ENCODE measurements around the gene FNDC10.
"Not testable (repeated sequence)": the region's sequence is repeated elsewhere in the genome, so short reads cannot be mapped to it uniquely, and the experiment has no call there.

FNDC10 gene

GRCh38 chr1:1597275-1597930 is 2.5 kb downstream of the FNDC10 start:
- peak; percentile 19 for DNase-seq

DNA sequence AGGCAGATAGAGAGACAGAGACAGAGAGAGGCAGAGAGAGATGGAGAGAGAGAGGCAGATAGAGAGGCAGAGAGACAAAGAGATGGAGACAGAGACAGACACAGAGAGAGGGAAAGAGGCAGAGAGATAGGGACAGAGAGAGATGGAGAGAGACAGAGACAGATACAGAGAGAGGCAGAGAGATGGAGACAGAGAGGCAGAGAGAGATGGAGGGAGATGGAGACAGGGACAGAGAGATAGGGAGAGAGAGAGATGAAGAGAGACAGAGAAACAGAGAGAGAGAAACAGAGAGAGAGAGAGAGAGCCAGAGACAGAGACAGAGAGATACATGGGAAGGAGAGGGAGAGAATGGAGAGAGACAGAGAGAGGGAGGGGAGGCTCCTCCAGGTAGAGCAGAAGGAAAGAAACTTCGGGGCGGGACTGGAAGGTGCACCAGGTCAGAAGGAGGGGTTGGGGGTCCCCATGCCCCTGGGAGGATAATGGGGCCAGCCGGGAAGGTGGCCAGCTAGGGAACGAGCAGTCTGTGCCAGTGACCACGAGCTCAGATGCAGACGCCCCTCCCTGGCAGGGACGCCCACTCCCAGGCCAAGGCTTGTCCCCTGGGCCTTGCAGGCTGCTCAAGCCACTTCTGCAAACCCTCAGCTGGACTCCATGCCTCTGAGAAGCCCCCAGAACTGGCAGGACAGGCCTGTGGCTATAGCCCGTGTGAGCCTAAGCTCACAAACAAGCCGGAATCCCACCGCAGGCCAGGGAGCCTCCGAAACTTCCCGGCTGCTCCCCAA is 3.3 kb downstream of the FNDC10 start:
- DNase-seq: no peak

DNA sequence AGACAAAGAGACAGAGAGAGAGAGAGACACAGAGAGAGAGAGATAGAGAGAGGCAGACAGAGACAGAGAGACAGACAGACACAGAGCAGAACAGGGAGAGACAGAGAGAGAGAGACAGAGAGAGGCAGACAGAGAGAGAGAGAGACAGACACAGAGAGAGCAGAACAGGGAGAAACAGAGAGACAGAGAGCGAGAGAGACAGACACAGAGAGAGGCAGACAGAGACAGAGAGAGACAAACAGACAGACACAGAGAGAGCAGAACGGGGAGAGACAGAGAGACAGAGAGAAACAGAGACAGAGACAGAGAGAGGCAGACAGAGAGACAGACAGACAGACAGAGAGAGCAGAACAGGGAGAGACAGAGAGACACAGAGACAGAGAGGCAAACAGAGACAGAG is 4.6 kb downstream of the FNDC10 start:
- DNase-seq: not testable (repeated sequence)

- DNase-seq: no peak
Measured at GRCh38 chr1:1594602-1595260, 5.2 kb downstream of the FNDC10 start.

GRCh38 chr1:1593834-1594601 is 5.9 kb downstream of the FNDC10 start:
- no peak for DNase-seq

DNA sequence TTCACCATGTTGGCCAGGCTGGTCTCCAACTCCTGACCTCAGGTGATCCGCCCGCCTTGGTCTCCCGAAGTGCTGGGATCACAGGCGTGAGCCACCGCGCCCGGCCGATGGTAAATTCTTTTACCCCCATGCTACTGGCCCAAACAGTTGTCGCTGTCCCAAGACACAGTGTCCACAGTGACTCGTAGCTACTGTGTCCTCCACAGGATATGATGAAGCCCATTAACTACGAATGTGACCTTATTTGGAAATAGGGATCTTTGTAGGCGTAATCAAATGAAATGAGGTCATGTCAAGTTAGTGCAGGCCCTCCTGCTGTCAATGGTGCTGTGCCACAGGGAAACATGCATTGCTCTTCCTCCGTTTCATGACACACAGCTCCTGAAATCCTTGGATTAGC is 8.5 kb downstream of the FNDC10 start:
- no peak for DNase-seq

DNA sequence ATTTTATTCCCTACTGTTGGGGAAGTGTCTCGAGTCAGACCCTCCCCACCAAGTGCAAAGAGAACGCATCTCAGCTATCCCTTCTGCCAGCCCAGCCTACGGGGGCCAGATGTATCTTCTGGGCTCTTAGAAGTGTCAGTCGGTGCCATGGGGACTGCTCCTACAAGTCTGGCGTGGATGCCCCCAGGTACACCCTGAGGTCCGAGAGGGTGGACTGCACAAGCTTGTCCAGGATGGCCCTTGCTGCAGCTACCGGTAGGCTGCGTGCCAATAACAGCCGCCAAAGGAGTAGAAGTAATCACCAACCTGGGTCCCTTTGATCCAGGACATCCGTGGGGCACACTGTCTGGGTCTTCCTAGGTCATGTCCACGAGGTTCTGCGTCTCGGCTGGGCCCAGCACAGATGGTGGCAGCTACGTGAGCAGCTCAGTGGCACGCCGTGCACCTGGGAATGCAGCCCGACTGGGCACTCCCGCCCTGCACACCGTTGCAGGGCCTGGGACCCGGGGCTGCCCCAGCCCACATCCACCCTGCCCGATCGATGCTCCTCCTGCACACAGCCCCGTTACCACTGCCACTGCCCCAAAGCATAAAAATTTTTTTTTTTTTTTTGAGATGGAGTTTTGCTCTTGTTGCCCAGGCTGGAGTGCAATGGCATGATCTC is 16.5 kb downstream of the FNDC10 start:
- no peak for DNase-seq

- DNase-seq: no peak
Measured at GRCh38 chr1:1582585-1583346, 17.2 kb downstream of the FNDC10 start.

DNA sequence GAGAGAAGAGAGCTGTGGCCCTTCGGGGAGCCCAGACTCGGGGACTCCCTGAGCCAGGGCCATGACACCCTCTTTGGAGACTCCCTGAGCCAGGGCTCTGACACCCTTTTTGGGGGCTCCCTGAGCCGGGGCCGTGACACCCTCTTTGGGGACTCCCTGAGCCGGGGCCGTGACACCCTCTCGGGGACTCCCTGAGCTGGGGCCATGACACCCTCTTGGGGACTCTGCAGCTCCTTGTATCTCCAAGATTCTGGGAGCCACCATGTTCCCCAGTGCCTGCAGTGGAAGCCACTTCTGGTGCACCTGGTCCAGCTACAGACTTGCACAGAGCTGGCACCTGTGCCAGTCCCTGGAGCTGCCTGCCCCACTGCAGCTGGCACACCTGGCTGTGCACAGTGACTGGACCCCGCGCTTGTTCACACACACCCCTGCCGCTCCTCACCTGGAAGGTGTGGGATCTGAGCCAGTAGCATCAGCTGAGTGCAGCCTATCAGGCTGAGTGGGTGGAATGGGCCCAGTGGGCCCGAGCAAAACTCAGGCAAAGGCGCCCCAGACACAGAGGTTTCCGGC is 21.5 kb downstream of the FNDC10 start:
- no peak for DNase-seq

GRCh38 chr1:1577367-1578011 is 22.4 kb downstream of the FNDC10 start:
- no peak for DNase-seq

DNA sequence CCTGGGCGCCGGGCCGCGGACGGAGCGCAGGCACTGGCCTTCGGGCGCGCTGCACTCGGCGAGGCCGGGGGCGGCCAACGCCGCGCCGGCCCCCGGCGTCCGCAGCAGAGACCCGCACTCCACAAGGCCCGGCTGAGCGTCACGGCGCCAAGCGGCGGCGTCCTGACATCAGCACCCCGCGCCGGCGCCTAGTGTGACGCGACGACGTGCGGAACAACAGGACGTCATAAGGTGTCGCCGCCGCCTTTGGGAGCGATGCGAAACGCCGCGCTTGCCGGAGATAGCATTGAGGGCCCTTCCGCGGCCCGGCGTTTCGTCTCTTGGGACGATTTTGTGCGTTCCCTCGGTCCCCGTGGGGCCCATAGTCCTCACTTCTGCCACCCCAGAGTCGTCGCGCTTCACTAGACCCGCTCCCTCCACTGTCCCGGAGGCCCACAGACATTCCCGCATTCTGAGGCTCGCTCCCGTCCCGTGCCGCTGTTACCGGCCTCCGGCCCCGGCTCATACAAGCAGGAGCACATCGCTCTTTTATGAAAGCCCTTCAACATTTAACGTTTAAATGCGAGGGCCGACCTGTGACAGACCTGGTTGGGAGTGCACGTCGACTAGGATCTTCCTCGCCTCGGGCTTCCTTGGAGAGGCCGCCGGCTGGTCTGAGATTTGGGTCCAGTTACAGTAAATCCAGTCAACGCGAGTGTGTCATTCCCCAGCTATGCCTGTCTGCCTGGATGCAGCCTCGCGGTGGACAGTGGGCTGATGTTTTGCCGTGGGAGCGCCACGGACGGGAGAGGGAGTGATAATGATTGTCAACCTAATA is 25.0 kb downstream of the FNDC10 start, which contains the start of gene SSU72:
Gene SSU72, minus strand, starts transcription at position 143 of the 817 bp plus-strand sequence. CDS start 306 bp downstream, outside the sequence.
- DNase-seq: peak; percentile 92

DNA sequence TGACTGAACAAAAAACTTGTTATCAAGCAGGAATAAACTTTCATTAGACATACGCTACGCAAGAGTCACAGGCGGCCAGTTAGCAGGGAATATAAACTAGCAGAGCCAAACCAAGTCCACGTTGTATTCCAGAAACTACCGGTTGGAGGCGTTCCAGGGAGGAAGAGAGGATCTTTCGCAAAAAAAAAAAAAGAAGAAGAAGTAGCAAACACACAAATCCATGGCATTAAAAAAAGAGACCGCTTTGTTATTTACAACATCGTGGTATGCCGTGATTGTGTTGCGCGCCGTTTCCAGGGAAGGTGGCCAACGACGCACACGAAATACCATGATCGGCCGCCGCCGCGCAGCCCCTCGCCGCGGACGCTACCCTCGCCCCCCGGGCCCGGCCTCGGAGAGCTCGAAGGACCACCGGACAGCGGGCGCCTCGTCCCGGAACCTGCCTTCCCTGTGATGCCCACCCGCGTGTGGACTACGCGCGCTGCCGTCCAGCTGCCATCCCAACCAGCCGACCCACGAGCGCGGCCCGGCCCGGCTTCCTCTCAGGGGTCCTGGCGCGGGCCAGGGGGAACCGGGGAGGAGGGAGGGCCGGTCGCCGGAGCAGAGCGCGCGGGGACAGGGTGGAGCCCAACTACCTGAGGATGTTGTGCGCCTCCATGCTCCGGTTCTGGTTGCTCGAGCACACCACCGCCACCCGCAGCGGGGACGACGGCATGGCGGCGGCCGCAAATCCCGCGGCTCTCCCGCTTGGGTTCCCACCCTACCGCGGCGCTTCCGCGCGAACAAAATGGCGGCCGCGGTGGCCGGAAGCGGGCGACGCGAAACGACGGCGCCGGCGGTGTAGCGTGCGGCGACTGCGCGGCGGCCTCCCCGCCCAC is 25.9 kb downstream of the FNDC10 start:
- peak; percentile 70 for DNase-seq

DNA sequence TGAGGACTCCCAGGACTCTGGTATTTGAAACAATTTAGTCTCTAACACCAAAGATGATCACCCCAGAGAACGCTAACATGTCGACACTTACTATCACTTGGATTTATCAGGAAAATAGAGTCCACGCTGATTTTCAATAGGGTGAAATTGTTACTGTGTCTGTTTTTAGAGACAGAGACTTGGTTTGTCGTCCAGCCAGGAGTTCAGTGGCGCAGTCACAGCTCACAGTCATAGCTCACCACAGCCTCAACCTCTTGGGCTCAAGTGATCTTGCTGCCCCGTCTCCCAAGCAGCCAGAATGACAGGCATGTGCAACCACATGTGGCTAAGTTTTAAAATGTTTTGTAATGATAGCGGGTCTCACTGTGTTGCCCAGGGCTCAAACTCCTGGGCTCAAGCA is 30.6 kb downstream of the FNDC10 start:
- no peak for DNase-seq

- no peak for DNase-seq
Measured at GRCh38 chr1:1567891-1568291, 32.0 kb downstream of the FNDC10 start.

DNA sequence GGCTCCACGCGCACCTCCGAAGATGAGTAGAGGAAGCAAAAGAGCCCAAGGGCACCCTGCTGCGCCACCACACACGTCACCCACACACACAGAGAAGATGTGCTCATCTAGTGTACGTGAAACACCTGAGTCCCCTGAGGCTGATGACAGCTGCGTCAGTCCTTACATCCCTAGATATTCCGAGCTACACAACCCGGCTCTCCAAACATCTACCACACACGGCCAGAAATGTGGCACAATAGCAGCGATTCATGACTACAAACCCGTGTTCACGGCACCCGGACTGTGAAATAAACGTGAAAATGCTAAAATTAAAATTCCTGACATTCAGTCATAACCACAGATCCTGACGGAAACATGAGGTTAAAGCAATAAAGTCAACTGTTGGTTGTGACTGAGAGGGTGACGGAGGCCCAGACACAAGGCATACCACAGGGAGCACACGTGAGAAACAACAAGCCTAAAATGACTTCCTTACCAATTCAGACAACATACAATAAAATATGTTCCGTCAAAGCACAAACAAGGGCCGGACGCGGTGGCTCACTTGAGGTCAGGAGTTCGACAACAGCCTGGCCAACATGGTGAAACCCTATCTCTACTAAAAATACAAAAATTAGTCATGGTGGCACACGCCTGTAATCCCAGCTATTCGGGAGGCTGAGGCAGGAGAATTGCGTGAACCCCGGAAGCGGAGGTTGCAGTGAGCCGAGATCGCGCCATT is 32.6 kb downstream of the FNDC10 start:
- no peak for DNase-seq

DNA sequence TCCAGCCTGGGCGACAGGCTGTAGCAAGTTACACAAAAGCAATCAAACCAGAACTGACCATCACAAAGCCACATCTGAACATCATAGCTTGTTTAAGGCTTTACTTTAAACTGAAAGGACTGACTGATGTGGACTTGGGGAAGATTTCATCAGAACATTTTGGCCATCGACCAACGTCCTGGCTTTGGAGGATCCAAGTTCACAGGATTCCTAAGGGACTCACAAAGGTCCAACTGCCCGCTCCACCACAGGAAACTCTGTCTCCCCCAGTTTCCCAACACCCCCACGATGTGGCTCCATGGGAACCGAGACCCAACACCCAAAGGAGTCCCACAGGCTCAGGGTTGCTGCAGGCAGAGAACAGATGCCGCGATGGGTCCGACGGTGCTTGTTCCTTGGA is 34.6 kb downstream of the FNDC10 start:
- DNase-seq: no peak

DNA sequence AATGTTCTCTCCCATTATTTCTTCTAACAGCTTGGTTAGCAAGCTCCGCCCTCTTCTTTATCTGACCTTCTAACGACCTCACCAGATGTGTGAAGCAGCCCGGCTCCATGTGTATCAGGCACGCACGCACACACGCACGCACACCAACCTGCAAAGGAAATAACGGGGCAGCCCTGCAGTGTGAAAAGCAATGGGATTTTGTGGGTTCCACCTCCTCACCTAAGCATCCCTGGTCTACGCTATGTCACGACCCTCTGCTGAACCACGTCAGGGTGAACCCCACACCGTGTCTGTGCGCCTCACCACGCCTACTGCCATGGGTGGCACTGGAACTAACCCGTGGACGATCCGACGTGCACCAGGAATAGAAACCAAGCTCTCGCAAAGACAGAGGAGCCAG is 35.7 kb downstream of the FNDC10 start:
- no peak for DNase-seq

- no peak for DNase-seq
Measured at GRCh38 chr1:1563688-1564087, 36.2 kb downstream of the FNDC10 start.

Measured in CD4-positive, alpha-beta T cell treated with Interleukin-6 for 4 hours (primary cell).